IMR-90 (cell line): ENCODE data around the gene C5orf15. TPM values are rescaled to one million over a fixed set of nuclear protein-coding genes. Genes with fewer than 3 reads are reported as not detected.

Experiments
- ATAC-seq: fragments of 200-7000 bp; cut with Tn5 transposase; 2 replicates; pipeline ENCODE4 v1.9.1; 2020; ENCODE audit warnings: low read depth, mild to moderate bottlenecking, moderate library complexity
- BruUV-seq: library from RNA; stranded (reverse); fragments of 400-500 nt; replicated peaks from 2 replicates; lab custom pipeline; 2021; lab: Mats Ljungman, UMichigan
- CTCF ChIA-PET: fragments of 300-600 bp; formaldehyde crosslinking; extraction: SDS; loops from one replicate; lab custom pipeline; 2021; ENCODE audit warnings: antibody characterized with exemption; lab: Yijun Ruan, JAX
- POLR2A ChIA-PET: fragments of 300-600 bp; sonication (Branson Sonifier 250); formaldehyde crosslinking; loops from one replicate; lab custom pipeline; 2022; ENCODE audit warnings: antibody characterized with exemption; ENCODE audit not compliant: unreplicated experiment; lab: Charles Lee
- DNase-seq: peaks from one replicate; pipeline ENCODE4 v3.0.0; 2013
- H2AFZ ChIP-seq: replicated peaks from 2 replicates; pipeline ENCODE3; 2013; ENCODE audit warnings: low read length, mild to moderate bottlenecking; ENCODE audit not compliant: poor library complexity
- H2AK5ac ChIP-seq: 2 replicates; pipeline ENCODE4 v1.6.1; 2013; ENCODE audit warnings: low read depth, low read length, inconsistent platforms
- H2AK9ac ChIP-seq: replicated peaks from 2 replicates; pipeline ENCODE3; 2013; ENCODE audit warnings: mild to moderate bottlenecking, low read depth, low read length, moderate library complexity; ENCODE audit not compliant: poor library complexity
- H2BK120ac ChIP-seq: 2 replicates; pipeline ENCODE4 v1.6.1; 2013; ENCODE audit warnings: low read depth, low read length, inconsistent platforms
- H2BK15ac ChIP-seq: 3 replicates; pipeline ENCODE4 v1.6.1; 2013; ENCODE audit warnings: low read depth, low read length, inconsistent platforms
- H2BK20ac ChIP-seq: 2 replicates; pipeline ENCODE4 v1.6.1; 2013; ENCODE audit warnings: low read depth, mild to moderate bottlenecking, inconsistent platforms, low read length, moderate library complexity
- H2BK5ac ChIP-seq: 2 replicates; pipeline ENCODE4 v1.6.1; 2013; ENCODE audit warnings: mild to moderate bottlenecking, low read depth, low read length, inconsistent platforms; ENCODE audit not compliant: poor library complexity, severe bottlenecking
- H3K14ac ChIP-seq: replicated peaks from 2 replicates; pipeline ENCODE4 v1.6.1; 2013; ENCODE audit warnings: low read depth, low read length, inconsistent platforms
- H3K18ac ChIP-seq: 2 replicates; pipeline ENCODE4 v1.6.1; 2013; ENCODE audit warnings: low read depth, low read length, control low read depth
- H3K23ac ChIP-seq: 2 replicates; pipeline ENCODE4 v1.6.1; 2013; ENCODE audit warnings: low read depth, low read length, inconsistent platforms
- H3K27ac ChIP-seq: 2 replicates; pipeline ENCODE4 v1.5.1; 2013; ENCODE audit warnings: mild to moderate bottlenecking, control low read depth, low read length; ENCODE audit not compliant: insufficient read depth
- H3K27me3 ChIP-seq: 2 replicates; pipeline ENCODE4 v1.6.1; 2013; ENCODE audit warnings: low read length; ENCODE audit not compliant: control insufficient read depth, insufficient read depth
- H3K36me3 ChIP-seq: 2 replicates; pipeline ENCODE4 v1.6.1; 2013; ENCODE audit warnings: low read length, mixed read lengths; ENCODE audit not compliant: control insufficient read depth, insufficient read depth
- H3K4ac ChIP-seq: 2 replicates; pipeline ENCODE4 v1.6.1; 2013; ENCODE audit warnings: low read depth, low read length, inconsistent platforms
- H3K4me1 ChIP-seq: 2 replicates; pipeline ENCODE4 v1.6.1; 2013; ENCODE audit warnings: low read length, mixed read lengths; ENCODE audit not compliant: control insufficient read depth, insufficient read depth
- H3K4me2 ChIP-seq: 2 replicates; pipeline ENCODE4 v1.6.1; 2013; ENCODE audit warnings: low read depth, mild to moderate bottlenecking, control low read depth, low read length, moderate library complexity
- H3K4me3 ChIP-seq: 2 replicates; pipeline ENCODE4 v1.5.1; 2013; ENCODE audit warnings: low read depth, mild to moderate bottlenecking, control low read depth, low read length, moderate library complexity; ENCODE audit not compliant: insufficient read depth
- H3K56ac ChIP-seq: 2 replicates; pipeline ENCODE4 v1.6.1; 2013; ENCODE audit warnings: low read length, inconsistent platforms; ENCODE audit not compliant: insufficient read depth; ENCODE audit errors: extremely low read depth
- H3K79me1 ChIP-seq, 2 experiments: 2 replicates each; pipeline ENCODE4 v1.6.1; 2013; ENCODE audit warnings: low read length in 2 of 2, inconsistent platforms in 1 of 2, low read depth in 1 of 2
- H3K9ac ChIP-seq: 2 replicates; pipeline ENCODE4 v1.6.1; 2013; ENCODE audit warnings: low read depth, low read length, control low read depth
- H3K9me1 ChIP-seq: 2 replicates; pipeline ENCODE4 v1.6.1; 2013; ENCODE audit warnings: low read length, inconsistent platforms; ENCODE audit not compliant: insufficient read depth
- H3K9me3 ChIP-seq: 2 replicates; pipeline ENCODE4 v1.6.1; 2013; ENCODE audit warnings: low read length; ENCODE audit not compliant: control insufficient read depth, insufficient read depth
- H4K20me1 ChIP-seq: 2 replicates; pipeline ENCODE4 v1.6.1; 2013; ENCODE audit warnings: low read length, inconsistent platforms; ENCODE audit not compliant: insufficient read depth
- H4K5ac ChIP-seq: 2 replicates; pipeline ENCODE4 v1.6.1; 2013; ENCODE audit warnings: mild to moderate bottlenecking, low read depth, low read length, control low read depth
- H4K8ac ChIP-seq, 2 experiments: 2 replicates each; pipeline ENCODE4 v1.6.1; 2013; ENCODE audit warnings: low read depth in 2 of 2, low read length in 2 of 2, control low read depth in 1 of 2, inconsistent platforms in 1 of 2
- H4K91ac ChIP-seq: 2 replicates; pipeline ENCODE4 v1.6.1; 2013; ENCODE audit warnings: low read depth, low read length, inconsistent platforms; ENCODE audit not compliant: insufficient read depth
- BHLHE40 ChIP-seq: fragments of 150-350 bp; IDR thresholded peaks from 2 replicates; pipeline ENCODE4 v1.6.1; 2016; ENCODE audit warnings: mild to moderate bottlenecking, low read depth, low read length
- CEBPB ChIP-seq: IDR thresholded peaks from 2 replicates; pipeline ENCODE4 v1.6.1; 2012; ENCODE audit warnings: low read depth, low read length, improper control_type of control experiment
- CHD1 ChIP-seq: IDR thresholded peaks from 2 replicates; pipeline ENCODE4 v1.6.1; 2012; ENCODE audit warnings: low read depth, low read length, improper control_type of control experiment
- FOS ChIP-seq: fragments of 150-350 bp; IDR thresholded peaks from 2 replicates; pipeline ENCODE4 v1.6.1; 2016; ENCODE audit warnings: low read depth, low read length
- MAFK ChIP-seq: IDR thresholded peaks from 2 replicates; pipeline ENCODE4 v1.6.1; 2012; ENCODE audit warnings: low read depth, low read length, improper control_type of control experiment
- MXI1 ChIP-seq: IDR thresholded peaks from 2 replicates; pipeline ENCODE4 v1.6.1; 2012; ENCODE audit warnings: low read depth, mild to moderate bottlenecking, low read length, moderate library complexity, borderline replicate concordance
- NFE2L2 ChIP-seq: fragments of 150-350 bp; IDR thresholded peaks from 2 replicates; pipeline ENCODE4 v1.6.1; 2016; ENCODE audit warnings: low read depth, mild to moderate bottlenecking, low read length
- POLR2A ChIP-seq: IDR thresholded peaks from 2 replicates; pipeline ENCODE4 v1.6.1; 2012; ENCODE audit warnings: mild to moderate bottlenecking, low read depth, low read length
- RAD21 ChIP-seq: IDR thresholded peaks from 2 replicates; pipeline ENCODE4 v1.6.1; 2012; ENCODE audit warnings: low read length, improper control_type of control experiment
- SMC3 ChIP-seq: fragments of 150-350 bp; IDR thresholded peaks from 2 replicates; pipeline ENCODE4 v1.6.1; 2016; ENCODE audit warnings: low read depth, mild to moderate bottlenecking, antibody characterized with exemption, low read length, moderate library complexity
- WGBS, 2 experiments: methylation state at CpG; one replicate each; pipeline versions ENCODE4 v1.1.5 to v1.1.7; 2013; ENCODE audit warnings: missing lambda C conversion rate in 2 of 2; ENCODE audit not compliant: insufficient read length in 1 of 2; ENCODE audit errors: extremely low coverage in 2 of 2; 5-methylcytosine and 5-hydroxymethylcytosine counted together
- dilution Hi-C: fragments of 300-500 bp; cut with HindIII; formaldehyde crosslinking; loops from one replicate; pipeline ENCODE4 v1.14.3; 2018; ENCODE audit warnings: low sequenced_read_pairs; ENCODE audit not compliant: unreplicated experiment
- in situ Hi-C: fragments of 300-500 bp; cut with MboI; formaldehyde crosslinking; loops from 3 replicates; pipeline ENCODE4 v1.14.3; 2019; ENCODE audit warnings: low sequenced_read_pairs, inconsistent platforms, mixed read lengths
- intact Hi-C: fragments of 100-400 bp; cut with micrococcal nuclease; formaldehyde crosslinking; loops from 2 replicates; pipeline ENCODE4 v1.10.0; 2022
- polyA plus RNA-seq, 3 experiments: library from polyadenylated mRNA; depleted of rRNA; stranded (reverse); fragments of >200 nt; gene quantifications; 2 replicates each; pipeline ENCODE4 v1.2.3, GENCODE V29; 2012; ENCODE audit warnings: low replicate concordance in 1 of 3
- total RNA-seq: library from RNA; depleted of rRNA; stranded (reverse); fragments of >200 nt; gene quantifications from 2 replicates; pipeline ENCODE4 v1.2.3, GENCODE V29; 2012
- TF ChIP-seq, protein P1 (sequence below): fragments of 150-350 bp; IDR thresholded peaks from 2 replicates; pipeline ENCODE4 v1.6.1; 2017; ENCODE audit warnings: mild to moderate bottlenecking, antibody characterized with exemption, low read length, low read depth
- TF ChIP-seq, protein P2 (sequence below): fragments of 150-350 bp; IDR thresholded peaks from 2 replicates; pipeline ENCODE4 v1.6.1; 2016; ENCODE audit warnings: low read depth, mild to moderate bottlenecking, low read length, moderate library complexity, borderline replicate concordance
- TF ChIP-seq, protein P3 (sequence below): conservative IDR thresholded peaks from 2 replicates; pipeline ENCODE4 v1.5.1; 2012; ENCODE audit warnings: mild to moderate bottlenecking, low read depth, low read length, improper control_type of control experiment

The C5orf15 gene
- total and polyA plus RNA-seq, 2 of the 4 experiments (the other 2 are of a cell fraction), result 35.1 to 73.5 TPM

DNA sequence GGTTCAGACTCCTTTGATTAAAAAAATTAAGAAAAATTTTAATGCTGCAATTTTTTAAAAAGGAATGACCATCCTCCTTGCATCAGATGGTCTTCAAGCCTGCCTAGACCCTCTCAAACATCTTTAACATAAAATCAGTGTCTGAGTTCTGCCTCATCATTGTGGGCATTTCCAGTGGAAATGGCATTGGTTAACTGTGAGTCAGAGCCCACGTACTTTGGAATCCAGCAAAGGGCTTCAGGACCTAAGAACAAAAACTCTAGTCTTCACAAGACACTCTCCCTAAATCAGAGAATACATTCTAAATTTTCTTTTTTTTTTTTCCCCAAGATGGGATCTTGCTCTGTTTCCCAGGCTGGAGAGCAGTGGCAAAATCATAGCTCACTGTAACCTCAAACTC, 9.4 kb upstream of the C5orf15 start:
- Histone ChIP-seq H4K8ac (peak overlapping the region in 1 of 2 experiments; percentile 55; a peak in 3 of 4 replicates), H3K36me3 (peaks cover 49% of the 10 kb centered on the region), H4K91ac (peak overlapping the region; percentile 39; the same call in 1 of the 2 replicates), H4K5ac (no peak overlapping the region), H3K14ac (no peak overlapping the region; the same call in 1 of the 2 replicates), H2BK20ac (no peak overlapping the region), H3K4me1 (peaks cover 10% of the 10 kb centered on the region), H3K79me1 (peaks cover 24 to 60% of the 10 kb centered on the region in 2 experiments), H4K20me1 (peaks cover 16% of the 10 kb centered on the region; the same call in 1 of the 2 replicates), H2BK15ac (no peak overlapping the region), H3K4me3 (no peak overlapping the region), H3K9ac (peak overlapping the region; percentile 60; the same call in 1 of the 2 replicates), H3K27me3 (no peaks in the 10 kb centered on the region), H3K56ac (peak overlapping the region; percentile 26; the same call in 1 of the 2 replicates), H3K18ac (no peak overlapping the region), H3K4ac (peak overlapping the region; percentile 57; the same call in 1 of the 2 replicates), H3K23ac (no peak overlapping the region), H2AK9ac (peak overlapping the region; percentile 19), H3K27ac (peak overlapping the region; percentile 43; the same call in 1 of the 2 replicates), H3K9me1 (0 out of 2 replicates have a peak, but pooled peaks cover 3% of the 10 kb centered on the region), H3K4me2 (peak overlapping the region; percentile 24; the same call in 1 of the 2 replicates), H3K9me3 (no peaks in the 10 kb centered on the region), H2BK120ac (no peak overlapping the region), H2BK5ac (peak overlapping the region; percentile 72), H2AFZ (no peak overlapping the region), H2AK5ac (no peak overlapping the region)
- peak; percentile 85 for DNase-seq
- ATAC-seq, result peak; percentile 79
- TF ChIP-seq, protein P1, sequence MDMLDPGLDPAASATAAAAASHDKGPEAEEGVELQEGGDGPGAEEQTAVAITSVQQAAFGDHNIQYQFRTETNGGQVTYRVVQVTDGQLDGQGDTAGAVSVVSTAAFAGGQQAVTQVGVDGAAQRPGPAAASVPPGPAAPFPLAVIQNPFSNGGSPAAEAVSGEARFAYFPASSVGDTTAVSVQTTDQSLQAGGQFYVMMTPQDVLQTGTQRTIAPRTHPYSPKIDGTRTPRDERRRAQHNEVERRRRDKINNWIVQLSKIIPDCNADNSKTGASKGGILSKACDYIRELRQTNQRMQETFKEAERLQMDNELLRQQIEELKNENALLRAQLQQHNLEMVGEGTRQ, result no peak
- TF ChIP-seq CEBPB (peak; percentile 14; the same call in 1 of the 2 replicates), NFE2L2 (peak; percentile 95), POLR2A (no peak), BHLHE40 (no peak), SMC3 (no peak), MAFK (peak; percentile 37), FOS (0 out of 2 replicates have a peak, but pooled peaks have one; percentile 30), RAD21 (no peak), MXI1 (no peak), CHD1 (no peak)
- TF ChIP-seq, protein P2, sequence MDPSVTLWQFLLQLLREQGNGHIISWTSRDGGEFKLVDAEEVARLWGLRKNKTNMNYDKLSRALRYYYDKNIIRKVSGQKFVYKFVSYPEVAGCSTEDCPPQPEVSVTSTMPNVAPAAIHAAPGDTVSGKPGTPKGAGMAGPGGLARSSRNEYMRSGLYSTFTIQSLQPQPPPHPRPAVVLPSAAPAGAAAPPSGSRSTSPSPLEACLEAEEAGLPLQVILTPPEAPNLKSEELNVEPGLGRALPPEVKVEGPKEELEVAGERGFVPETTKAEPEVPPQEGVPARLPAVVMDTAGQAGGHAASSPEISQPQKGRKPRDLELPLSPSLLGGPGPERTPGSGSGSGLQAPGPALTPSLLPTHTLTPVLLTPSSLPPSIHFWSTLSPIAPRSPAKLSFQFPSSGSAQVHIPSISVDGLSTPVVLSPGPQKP, result no peak
- TF ChIP-seq, protein P3, sequence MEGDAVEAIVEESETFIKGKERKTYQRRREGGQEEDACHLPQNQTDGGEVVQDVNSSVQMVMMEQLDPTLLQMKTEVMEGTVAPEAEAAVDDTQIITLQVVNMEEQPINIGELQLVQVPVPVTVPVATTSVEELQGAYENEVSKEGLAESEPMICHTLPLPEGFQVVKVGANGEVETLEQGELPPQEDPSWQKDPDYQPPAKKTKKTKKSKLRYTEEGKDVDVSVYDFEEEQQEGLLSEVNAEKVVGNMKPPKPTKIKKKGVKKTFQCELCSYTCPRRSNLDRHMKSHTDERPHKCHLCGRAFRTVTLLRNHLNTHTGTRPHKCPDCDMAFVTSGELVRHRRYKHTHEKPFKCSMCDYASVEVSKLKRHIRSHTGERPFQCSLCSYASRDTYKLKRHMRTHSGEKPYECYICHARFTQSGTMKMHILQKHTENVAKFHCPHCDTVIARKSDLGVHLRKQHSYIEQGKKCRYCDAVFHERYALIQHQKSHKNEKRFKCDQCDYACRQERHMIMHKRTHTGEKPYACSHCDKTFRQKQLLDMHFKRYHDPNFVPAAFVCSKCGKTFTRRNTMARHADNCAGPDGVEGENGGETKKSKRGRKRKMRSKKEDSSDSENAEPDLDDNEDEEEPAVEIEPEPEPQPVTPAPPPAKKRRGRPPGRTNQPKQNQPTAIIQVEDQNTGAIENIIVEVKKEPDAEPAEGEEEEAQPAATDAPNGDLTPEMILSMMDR, result no peak
- dilution Hi-C loops (no loop called here), intact Hi-C loops (no loop called here), in situ Hi-C loops (no loop called here)
- no CpG with 5 or more reads among the region's 1 CpG for WGBS, 2 experiments
- no TSS peak for BruUV-seq
- CTCF ChIA-PET, result interaction anchor here (1.2 kb wide), 1 partner anchor 62 kb away, joined by 3 read pairs; no protein-coding TSS in a partner anchor
- POLR2A ChIA-PET, result no interaction called here
